Chondrocyte (in vitro differentiated cells): ENCODE measurements around the gene GALNT17. TPM values are rescaled to one million over a fixed set of nuclear protein-coding genes. Genes with fewer than 3 reads are reported as not detected.
A peak's percentile ranks its signal among the peaks of the same experiment; 100 is the strongest.

Experiments used
- DNase-seq: peaks from one replicate; pipeline ENCODE4 v3.0.0; 2021; ENCODE audit warnings: mixed read lengths, low spot score
- H3K27ac Mint-ChIP-seq: one replicate; pipeline ENCODE4 v1.8.0; 2021; ENCODE audit warnings: mild to moderate bottlenecking, moderate library complexity, mixed read lengths; ENCODE audit not compliant: unreplicated experiment
- H3K27me3 Mint-ChIP-seq: 2 replicates; pipeline ENCODE4 v1.8.0; 2021; ENCODE audit warnings: low read depth, mixed read lengths
- H3K36me3 Mint-ChIP-seq: 2 replicates; pipeline ENCODE4 v1.8.0; 2021; ENCODE audit warnings: low read depth, mixed read lengths
- H3K4me1 Mint-ChIP-seq: 2 replicates; pipeline ENCODE4 v1.8.0; 2021; ENCODE audit warnings: low read depth, mild to moderate bottlenecking, mixed read lengths
- H3K4me3 Mint-ChIP-seq: one replicate; pipeline ENCODE4 v1.8.0; 2021; ENCODE audit warnings: mild to moderate bottlenecking, moderate library complexity, mixed read lengths; ENCODE audit not compliant: unreplicated experiment
- H3K9me3 Mint-ChIP-seq: 2 replicates; pipeline ENCODE4 v1.8.0; 2021; ENCODE audit warnings: low read depth, mixed read lengths
- total RNA-seq: library from RNA; stranded (reverse); gene quantifications from 3 replicates; pipeline ENCODE4 v1.2.1, GENCODE V29; 2021
- TF ChIP-seq, protein P1 (sequence below): fragments of 200-600 bp; sonication (generic); IDR thresholded peaks from 2 replicates; pipeline ENCODE4 v1.5.0; 2021; ENCODE audit warnings: antibody characterized with exemption, mild to moderate bottlenecking, moderate library complexity

Gene GALNT17
- total RNA-seq, 1 donor from 2014 or later, result 24.4 TPM

DNA sequence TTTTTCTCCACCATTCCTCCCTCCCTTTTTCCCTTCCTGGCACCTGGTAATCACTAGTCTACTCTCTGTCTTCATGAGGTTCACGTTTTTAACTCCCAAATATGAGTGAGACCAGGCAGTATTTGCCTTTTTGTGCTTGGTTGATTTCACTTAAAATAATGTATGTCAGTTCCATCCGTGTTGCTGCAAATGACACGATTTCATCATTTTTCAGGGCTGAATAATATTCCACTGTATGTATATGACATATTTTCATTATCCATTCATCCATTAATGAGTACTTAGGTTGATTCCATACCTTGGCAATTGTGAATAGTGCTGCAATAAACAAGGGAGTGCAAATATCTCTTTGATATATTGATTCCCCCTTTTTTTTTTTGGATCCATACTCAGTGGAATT, 25.8 kb downstream of the GALNT17 start:
- DNase-seq, result no peak
- no peak overlapping the region for H3K27ac Mint-ChIP-seq
- TF ChIP-seq, protein P1, sequence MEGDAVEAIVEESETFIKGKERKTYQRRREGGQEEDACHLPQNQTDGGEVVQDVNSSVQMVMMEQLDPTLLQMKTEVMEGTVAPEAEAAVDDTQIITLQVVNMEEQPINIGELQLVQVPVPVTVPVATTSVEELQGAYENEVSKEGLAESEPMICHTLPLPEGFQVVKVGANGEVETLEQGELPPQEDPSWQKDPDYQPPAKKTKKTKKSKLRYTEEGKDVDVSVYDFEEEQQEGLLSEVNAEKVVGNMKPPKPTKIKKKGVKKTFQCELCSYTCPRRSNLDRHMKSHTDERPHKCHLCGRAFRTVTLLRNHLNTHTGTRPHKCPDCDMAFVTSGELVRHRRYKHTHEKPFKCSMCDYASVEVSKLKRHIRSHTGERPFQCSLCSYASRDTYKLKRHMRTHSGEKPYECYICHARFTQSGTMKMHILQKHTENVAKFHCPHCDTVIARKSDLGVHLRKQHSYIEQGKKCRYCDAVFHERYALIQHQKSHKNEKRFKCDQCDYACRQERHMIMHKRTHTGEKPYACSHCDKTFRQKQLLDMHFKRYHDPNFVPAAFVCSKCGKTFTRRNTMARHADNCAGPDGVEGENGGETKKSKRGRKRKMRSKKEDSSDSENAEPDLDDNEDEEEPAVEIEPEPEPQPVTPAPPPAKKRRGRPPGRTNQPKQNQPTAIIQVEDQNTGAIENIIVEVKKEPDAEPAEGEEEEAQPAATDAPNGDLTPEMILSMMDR, result no peak
- H3K27me3 Mint-ChIP-seq, result no peaks in the 10 kb centered on the region
- no peaks in the 10 kb centered on the region for H3K9me3 Mint-ChIP-seq
- H3K4me1 Mint-ChIP-seq, result no peaks in the 10 kb centered on the region
- peaks cover 2% of the 10 kb centered on the region for H3K36me3 Mint-ChIP-seq
- H3K4me3 Mint-ChIP-seq, result no peak overlapping the region

DNA sequence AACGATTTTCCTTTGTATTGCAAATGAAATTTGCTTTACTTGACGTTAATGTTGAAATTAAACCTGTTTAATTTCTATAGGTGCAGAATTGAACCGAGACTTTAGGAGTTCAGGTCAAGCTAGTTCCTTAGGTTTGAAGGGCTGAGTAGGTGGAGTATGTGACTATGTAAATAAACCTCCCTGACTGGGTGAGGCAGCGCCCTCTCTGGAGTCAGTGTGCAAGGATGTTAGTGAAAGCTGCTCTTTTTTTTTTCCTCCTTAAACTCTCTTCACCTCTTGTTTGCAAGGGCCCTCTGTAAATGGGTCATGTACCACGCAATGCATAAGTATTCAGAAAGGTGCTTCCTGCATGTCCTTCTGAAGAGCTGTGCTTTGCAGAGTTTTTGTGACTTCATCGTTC, 33.8 kb downstream of the GALNT17 start:
- Mint-ChIP-seq H3K27ac (no peak overlapping the region), H3K9me3 (no peaks in the 10 kb centered on the region), H3K27me3 (no peaks in the 10 kb centered on the region), H3K36me3 (no peaks in the 10 kb centered on the region), H3K4me1 (peaks cover 10% of the 10 kb centered on the region), H3K4me3 (no peak overlapping the region)
- TF ChIP-seq, protein P1, result peak; percentile 8
- DNase-seq, result no peak

DNA sequence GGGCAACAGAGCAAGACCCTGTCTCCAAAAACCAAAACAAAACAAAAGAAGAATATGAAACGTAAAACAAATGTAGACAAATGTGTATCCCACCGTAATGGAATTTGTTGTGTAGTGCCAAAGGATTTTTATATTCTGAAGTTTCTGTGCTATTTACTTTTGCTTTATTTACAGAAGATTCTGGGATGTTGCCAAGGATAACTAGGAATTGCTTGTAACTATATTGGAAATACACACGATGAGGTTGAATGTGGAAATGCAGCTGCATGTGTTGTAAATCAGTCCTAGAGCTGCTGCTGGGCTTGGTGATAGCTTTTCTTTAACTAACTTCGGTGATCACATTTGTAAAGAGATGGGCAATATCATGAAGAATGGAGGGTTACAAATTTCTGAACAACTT, 39.5 kb downstream of the GALNT17 start:
- DNase-seq, result no peak
- H3K4me3 Mint-ChIP-seq, result no peak overlapping the region
- H3K27ac Mint-ChIP-seq, result no peak overlapping the region
- peaks cover 5% of the 10 kb centered on the region for H3K9me3 Mint-ChIP-seq
- peaks cover 22% of the 10 kb centered on the region for H3K4me1 Mint-ChIP-seq
- H3K27me3 Mint-ChIP-seq, result no peaks in the 10 kb centered on the region
- TF ChIP-seq, protein P1, result no peak
- H3K36me3 Mint-ChIP-seq, result no peaks in the 10 kb centered on the region

DNA sequence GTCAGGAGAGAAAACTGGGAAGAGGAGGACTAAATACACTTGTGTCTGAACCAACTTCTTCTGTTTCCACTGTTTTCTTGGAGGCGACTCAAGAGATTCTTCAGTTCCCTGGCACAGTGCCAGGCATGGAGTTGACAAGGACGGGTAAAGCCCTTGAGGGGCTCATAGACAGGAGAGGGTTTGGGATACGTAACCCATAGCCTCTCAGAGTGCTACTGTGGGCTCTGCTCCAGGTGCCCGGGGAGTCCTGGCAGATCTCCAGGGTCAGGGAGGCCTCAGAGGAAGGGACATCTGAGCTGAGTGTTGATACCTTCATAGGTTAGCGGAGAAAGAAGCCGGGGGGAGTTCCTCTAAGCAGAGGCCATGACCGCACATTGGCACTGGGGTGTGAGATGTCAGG, 42.0 kb downstream of the GALNT17 start:
- H3K27ac Mint-ChIP-seq, result no peak overlapping the region
- TF ChIP-seq, protein P1, result no peak
- no peaks in the 10 kb centered on the region for H3K27me3 Mint-ChIP-seq
- H3K4me1 Mint-ChIP-seq, result peaks cover 11% of the 10 kb centered on the region
- no peak for DNase-seq
- H3K9me3 Mint-ChIP-seq, result peaks cover 10% of the 10 kb centered on the region
- H3K36me3 Mint-ChIP-seq, result peaks cover 5% of the 10 kb centered on the region
- H3K4me3 Mint-ChIP-seq, result no peak overlapping the region

DNA sequence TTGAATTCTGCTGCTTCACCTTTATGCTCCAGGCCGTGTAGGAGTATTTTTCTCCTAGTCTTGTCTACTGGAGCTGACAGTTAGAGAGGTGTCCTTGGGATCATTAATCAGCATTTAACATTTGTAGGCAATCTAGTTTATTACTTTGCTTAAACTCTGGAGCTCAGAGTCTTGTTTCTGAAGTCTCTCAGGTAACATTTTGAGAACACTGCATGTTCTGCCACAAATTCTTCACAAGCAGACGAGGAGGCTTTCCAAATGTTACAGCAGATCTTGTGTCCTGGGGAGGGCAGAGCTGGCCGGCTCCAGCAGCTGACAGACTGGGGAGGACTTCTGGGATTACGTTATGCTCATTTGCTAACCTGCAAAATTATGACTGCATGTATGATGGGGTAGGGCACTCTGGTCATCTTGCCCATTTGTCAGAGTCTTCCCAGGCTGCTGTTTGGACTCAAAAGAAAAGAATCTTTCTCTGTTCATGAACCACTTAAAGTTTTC, 50.5 kb downstream of the GALNT17 start:
- TF ChIP-seq, protein P1, result no peak
- Mint-ChIP-seq H3K36me3 (peaks cover 9% of the 10 kb centered on the region), H3K4me3 (no peak overlapping the region)

More for the DNA sequence above, 50.5 kb downstream of the GALNT17 start:
- Mint-ChIP-seq H3K9me3 (peaks cover 6% of the 10 kb centered on the region), H3K27me3 (no peaks in the 10 kb centered on the region), H3K27ac (no peak overlapping the region), H3K4me1 (peaks cover 9% of the 10 kb centered on the region)
- no peak for DNase-seq
